Stimulated activated CD4-positive, alpha-beta T cell treated with anti-CD3 and anti-CD28 coated beads, Interleukin-1b, Interleukin-23, amount 100 ng/mL, for 4 hours (primary cell): ENCODE measurements around the gene ADAMTS12.

Experiments used
- DNase-seq, 2 donors: peaks; one replicate each; pipeline ENCODE4 v3.0.0-alpha.2; 2020; ENCODE audit warnings: low read depth in 2 of 2

The ADAMTS12 gene

GRCh38 chr5:33649549-33650482 lies 242.0 kb downstream of the ADAMTS12 start:
- DNase-seq: no peak

GRCh38 chr5:33641744-33642505 lies 249.9 kb downstream of the ADAMTS12 start:
- no peak for DNase-seq

GRCh38 chr5:33639474-33639873 lies 252.3 kb downstream of the ADAMTS12 start:
- DNase-seq: no peak

- no peak for DNase-seq
Observed at GRCh38 chr5:33637011-33637410, 254.8 kb downstream of the ADAMTS12 start.

- no peak for DNase-seq
Observed at GRCh38 chr5:33635582-33635981, 256.2 kb downstream of the ADAMTS12 start.

- DNase-seq: no peak
Observed at GRCh38 chr5:33633699-33634098, 258.1 kb downstream of the ADAMTS12 start.

GRCh38 chr5:33631786-33632185 lies 260.0 kb downstream of the ADAMTS12 start:
- DNase-seq: no peak

GRCh38 chr5:33631139-33631538 lies 260.7 kb downstream of the ADAMTS12 start:
- no peak for DNase-seq

GRCh38 chr5:33629999-33630398 lies 261.8 kb downstream of the ADAMTS12 start:
- no peak for DNase-seq

- DNase-seq: no peak
Observed at GRCh38 chr5:33628796-33629195, 263.0 kb downstream of the ADAMTS12 start.

GRCh38 chr5:33621514-33621913 lies 270.3 kb downstream of the ADAMTS12 start:
- DNase-seq: no peak

- DNase-seq: no peak
Observed at GRCh38 chr5:33614039-33614438, 277.8 kb downstream of the ADAMTS12 start.

GRCh38 chr5:33612386-33612785 lies 279.4 kb downstream of the ADAMTS12 start:
- DNase-seq: no peak

- no peak for DNase-seq
Observed at GRCh38 chr5:33611877-33612276, 279.9 kb downstream of the ADAMTS12 start.

GRCh38 chr5:33608344-33609041 lies 283.3 kb downstream of the ADAMTS12 start:
- no peak for DNase-seq

GRCh38 chr5:33604503-33604902 lies 287.3 kb downstream of the ADAMTS12 start:
- DNase-seq: no peak

- DNase-seq: no peak
Observed at GRCh38 chr5:33601881-33602280, 289.9 kb downstream of the ADAMTS12 start.

GRCh38 chr5:33595303-33595702 lies 296.5 kb downstream of the ADAMTS12 start:
- DNase-seq: no peak

GRCh38 chr5:33594006-33594405 lies 297.8 kb downstream of the ADAMTS12 start:
- DNase-seq: no peak

- no peak for DNase-seq
Observed at GRCh38 chr5:33592245-33592644, 299.5 kb downstream of the ADAMTS12 start.

GRCh38 chr5:33588654-33589372 lies 303.0 kb downstream of the ADAMTS12 start:
- DNase-seq: peak in 1 of 2 donors; percentile 7

GRCh38 chr5:33583332-33583731 lies 308.5 kb downstream of the ADAMTS12 start:
- DNase-seq: no peak
